ENCODE results near the gene PHEX.
A peak's percentile ranks its signal among the peaks of the same experiment; 100 is the strongest.

PHEX gene

DNA sequence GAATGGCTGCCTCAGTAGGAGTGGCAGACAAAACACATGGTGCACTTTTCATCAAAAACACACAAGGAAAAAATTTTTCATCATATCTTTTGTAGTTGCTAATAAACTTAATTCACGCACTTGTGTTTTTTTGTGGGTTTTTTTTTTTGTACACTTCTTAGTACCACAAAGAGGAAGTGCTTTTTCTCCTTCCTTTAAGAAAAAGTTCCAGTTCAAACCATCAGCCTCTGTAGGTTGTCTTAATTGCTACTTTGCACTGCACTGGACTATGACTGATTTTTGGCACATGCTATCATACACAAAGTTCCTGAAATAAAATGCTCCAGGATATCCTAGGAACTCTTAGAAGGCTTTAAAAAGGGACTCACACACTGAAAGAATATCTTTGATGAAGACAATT lies at the start of gene PHEX:
TSS of gene PHEX (plus strand) at position 242 of the 400 bp plus-strand sequence. CDS start 681 bp downstream, outside the sequence.
- DNase-seq (ENCODE audit: low read depth, low spot score) = no peak

GRCh38 chrX:21985332-21985777 lies 46.8 kb upstream of the PHEX start:
- DNase-seq (ENCODE audit: low read depth, low spot score) = peak; percentile 87

DNA sequence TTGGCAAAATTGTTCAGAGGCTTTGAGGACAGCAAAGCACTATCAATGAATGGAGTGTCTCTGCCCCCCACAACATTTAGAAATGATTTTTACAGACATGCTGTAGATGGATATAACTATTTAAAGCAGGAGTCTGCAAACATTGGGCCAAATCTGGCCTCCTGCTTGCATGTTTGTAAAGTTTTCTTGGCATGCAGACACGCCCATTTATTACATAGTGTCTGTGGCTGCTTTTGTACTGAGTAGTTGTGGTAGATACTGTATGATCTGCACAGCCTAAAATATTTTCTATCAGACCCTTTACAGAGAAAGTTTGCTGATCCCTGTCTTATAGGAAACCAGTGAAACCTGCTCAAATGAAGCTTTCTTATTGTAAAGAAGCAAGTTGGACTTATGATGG lies 45.5 kb upstream of the PHEX start:
- no peak for DNase-seq (ENCODE audit: low read depth, low spot score)

- no peak for DNase-seq (ENCODE audit: low read depth, low spot score)
These were observed 42.7 kb upstream of the PHEX start for GRCh38 chrX:21989384-21989783.

DNA sequence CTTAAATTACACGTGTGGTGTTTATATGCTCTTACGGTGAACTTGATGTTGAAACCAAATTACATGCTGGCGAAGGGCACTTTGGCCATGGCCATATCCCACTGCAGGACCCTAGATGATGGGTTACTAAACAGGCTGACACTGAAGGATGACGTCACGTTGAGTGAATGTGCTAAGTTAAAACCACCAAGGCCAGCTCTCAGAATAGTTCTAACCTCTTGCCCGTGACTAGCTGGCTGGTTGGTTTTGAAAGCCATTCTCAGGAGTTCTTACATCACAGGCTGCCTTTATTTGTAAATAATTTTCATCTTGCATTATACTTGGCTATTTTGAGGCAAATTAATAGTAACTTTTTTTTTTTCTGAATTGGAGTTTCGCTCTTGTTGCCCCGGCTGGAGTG lies 41.3 kb upstream of the PHEX start:
- no peak for DNase-seq (ENCODE audit: low read depth, low spot score)

GRCh38 chrX:21991504-21991903 lies 40.6 kb upstream of the PHEX start:
- DNase-seq (ENCODE audit: low read depth, low spot score) = no peak

DNA sequence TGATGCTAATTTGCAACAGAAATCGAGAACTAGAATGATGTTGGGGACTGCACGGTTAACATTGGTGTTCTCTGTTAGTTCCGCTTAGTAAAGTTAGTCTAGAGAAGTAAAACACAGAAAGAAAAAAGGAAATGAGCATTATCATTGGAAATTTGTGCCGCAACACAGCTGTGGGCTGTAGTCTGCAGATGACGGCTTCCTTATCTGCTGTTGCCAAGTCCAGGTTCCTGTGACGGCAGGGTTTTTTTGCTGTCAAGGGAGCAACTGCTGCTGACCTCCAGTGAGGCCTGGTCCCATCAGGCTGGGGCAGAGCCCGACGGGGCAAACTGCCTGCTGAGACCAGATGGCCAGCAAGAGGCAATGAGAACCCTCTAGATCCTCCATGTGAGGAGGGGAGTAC lies 38.9 kb upstream of the PHEX start:
- DNase-seq (ENCODE audit: low read depth, low spot score) = no peak

DNA sequence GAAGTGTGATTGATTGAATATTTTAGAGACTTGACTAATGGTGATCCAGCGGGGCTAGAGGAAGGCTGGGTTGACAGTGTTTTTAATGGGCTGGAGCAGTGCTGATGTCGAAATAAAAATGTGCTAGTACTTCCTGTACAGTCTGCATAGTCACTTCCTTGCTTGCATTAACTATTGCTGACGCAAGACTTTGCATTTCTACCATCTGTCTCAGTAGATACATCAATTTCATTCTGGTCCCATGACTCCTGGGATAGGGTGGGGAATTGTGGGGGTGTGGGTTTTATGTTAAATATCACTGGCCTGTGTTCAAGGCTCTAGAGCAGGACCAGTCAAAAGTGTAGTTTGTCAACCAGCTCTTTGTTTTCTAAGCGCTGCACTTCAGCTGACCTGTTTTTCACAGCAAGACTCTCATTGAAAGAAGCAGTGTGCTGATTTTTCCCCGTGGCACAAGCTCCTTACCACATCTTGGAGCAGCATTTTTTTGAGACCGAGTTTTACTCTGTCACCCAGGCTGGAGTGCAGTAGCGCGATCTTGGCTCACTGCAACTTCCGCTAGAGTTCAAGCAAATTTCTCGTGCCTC lies 35.2 kb upstream of the PHEX start:
- DNase-seq (ENCODE audit: low read depth, low spot score) = no peak

DNA sequence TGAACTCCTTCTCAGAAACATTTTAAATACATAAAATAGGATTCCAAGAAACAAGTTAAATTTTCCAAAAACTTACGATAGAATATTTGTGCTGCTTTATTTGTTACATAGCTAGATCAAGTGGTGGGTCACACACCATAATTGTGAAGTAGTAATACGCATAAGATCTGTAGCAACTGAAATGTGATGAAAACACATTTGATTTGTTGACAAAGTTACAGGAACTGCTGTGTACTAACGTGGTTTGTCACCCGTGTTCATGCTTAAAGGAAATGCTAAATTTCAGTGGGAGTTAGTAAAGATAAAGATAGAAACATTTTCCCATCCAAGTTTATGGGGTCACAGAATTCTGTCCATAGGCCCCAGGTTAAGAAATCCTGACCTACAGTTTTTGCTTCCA lies 34.1 kb upstream of the PHEX start:
- no peak for DNase-seq (ENCODE audit: low read depth, low spot score)

DNA sequence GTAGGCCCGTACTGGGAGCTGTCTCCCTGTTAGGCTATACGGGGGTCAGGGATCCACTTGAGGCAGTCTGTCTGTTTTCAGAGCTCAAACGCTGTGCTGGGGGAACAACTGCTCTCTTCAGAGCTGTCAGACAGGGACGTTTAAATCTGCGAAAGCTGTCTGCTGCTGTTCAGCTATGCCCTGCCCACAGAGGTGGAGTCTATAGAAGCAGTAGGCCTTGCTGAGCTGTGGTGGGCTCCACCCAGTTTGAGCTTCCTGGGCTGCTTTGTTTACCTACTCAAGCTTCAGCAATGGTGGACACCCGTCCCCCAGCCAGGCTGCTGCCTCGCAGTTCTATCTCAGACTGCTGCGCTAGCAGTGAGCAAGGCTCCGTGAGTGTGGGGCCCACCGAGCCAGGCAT lies 27.3 kb upstream of the PHEX start:
- DNase-seq (ENCODE audit: low read depth, low spot score) = no peak

- DNase-seq (ENCODE audit: low read depth, low spot score) = no peak
These were observed 20.1 kb upstream of the PHEX start for GRCh38 chrX:22012051-22012450.

GRCh38 chrX:22012931-22013330 lies 19.2 kb upstream of the PHEX start:
- DNase-seq (ENCODE audit: low read depth, low spot score) = no peak

- DNase-seq (ENCODE audit: low read depth, low spot score) = no peak
These were observed 16.9 kb upstream of the PHEX start for GRCh38 chrX:22015139-22015750.

- no peak for DNase-seq (ENCODE audit: low read depth, low spot score)
These were observed 10.3 kb upstream of the PHEX start for GRCh38 chrX:22021751-22022324.

GRCh38 chrX:22024577-22024976 lies 7.5 kb upstream of the PHEX start:
- DNase-seq (ENCODE audit: low read depth, low spot score) = no peak

DNA sequence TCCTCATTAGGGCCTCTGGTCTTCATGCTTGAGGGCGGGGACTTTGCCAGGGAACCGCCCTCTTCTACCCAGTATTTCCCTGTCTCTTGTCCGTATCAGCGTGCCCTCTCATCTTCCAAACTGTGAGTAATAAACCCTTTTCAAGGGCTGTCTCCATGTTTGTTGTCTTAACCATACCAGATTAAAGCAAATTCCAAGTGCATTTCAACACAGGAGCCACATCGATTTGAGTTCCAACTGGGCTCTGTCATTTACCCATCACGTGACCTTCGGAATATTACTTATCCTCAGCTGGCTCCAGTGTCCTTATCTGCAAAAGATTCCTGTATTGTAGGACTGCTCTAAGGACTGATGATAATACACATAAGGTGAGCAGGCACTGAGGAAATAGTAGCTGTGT lies 6.4 kb upstream of the PHEX start:
- DNase-seq (ENCODE audit: low read depth, low spot score) = peak; percentile 30

GRCh38 chrX:22026731-22027130 lies 5.4 kb upstream of the PHEX start:
- no peak for DNase-seq (ENCODE audit: low read depth, low spot score)

GRCh38 chrX:22032506-22032905 lies 381 bp downstream of the PHEX start:
- no peak for DNase-seq (ENCODE audit: low read depth, low spot score)

- no peak for DNase-seq (ENCODE audit: low read depth, low spot score)
These were observed 1.7 kb downstream of the PHEX start for GRCh38 chrX:22033818-22034217.

DNA sequence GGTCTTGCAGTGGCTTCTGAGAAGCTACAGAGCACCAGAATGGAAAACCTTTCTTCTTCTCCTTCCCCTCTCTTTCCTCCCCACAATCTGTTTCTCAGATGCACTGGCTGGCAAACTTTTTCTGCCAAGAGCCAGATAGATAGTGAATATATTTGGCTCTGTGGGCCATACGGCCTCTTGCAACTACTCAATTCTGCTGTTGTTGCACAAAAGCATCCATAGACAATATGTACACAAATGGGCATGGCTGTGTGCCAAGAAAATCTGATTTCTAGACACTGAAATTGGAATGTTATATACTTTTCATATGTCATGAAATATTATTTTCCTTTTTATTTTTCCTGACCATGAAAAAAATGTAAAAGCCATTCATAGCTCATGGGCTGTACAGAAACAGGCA lies 3.1 kb downstream of the PHEX start:
- no peak for DNase-seq (ENCODE audit: low read depth, low spot score)

- no peak for DNase-seq (ENCODE audit: low read depth, low spot score)
These were observed 5.1 kb downstream of the PHEX start for GRCh38 chrX:22037225-22037624.

DNA sequence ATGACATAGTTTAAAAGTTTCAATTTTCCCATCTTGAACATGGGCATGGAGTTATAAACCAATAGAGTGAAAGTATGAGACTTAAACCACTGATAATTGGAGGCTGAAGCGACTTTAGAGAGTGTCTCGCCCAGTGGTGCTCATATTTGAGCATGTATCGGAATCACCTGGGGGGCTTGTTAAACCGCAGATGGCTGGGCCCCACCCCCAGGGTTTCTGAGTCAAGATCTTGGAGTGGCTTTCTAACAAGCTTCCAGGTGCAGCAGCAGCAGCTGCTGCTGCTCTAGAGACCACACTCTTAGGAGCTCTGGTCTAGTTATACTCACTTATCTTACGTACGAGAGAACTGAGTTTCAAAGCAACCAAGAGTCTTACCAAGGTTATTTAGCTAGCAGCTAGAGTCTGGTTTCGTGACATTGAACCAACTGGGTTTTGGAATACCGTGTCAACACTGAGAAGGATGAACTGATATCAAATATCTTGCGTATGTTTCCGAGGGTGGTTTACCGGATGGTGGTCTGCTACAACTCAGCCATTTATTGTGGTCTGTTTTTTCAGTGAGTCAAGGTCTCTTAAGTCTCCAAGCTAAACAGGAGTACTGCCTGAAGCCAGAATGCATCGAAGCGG lies 5.9 kb downstream of the PHEX start:
- DNase-seq (ENCODE audit: low read depth, low spot score) = peak; percentile 25

DNA sequence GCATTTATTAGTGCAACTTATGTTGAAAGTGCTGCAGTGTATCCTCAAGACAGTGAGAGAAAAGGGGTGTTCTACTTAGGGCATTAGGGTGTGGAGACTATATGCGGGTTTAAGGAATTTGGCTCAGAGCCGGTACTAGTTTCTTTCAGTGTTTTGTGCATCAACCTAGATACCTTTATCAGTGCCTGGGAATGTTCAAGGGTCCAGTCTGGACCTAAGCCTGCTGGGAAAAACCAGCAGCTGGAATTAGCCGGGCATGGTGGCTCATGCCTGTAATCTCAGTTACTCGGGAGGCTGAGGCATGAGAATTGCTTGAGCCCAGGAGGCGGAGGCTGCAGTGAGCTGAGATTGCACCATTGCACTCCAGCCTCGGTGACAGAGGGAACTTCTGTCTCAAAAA lies 7.4 kb downstream of the PHEX start:
- no peak for DNase-seq (ENCODE audit: low read depth, low spot score)

Data from astrocyte of the hippocampus (primary cell).